ENCODE results near the gene TRMT112. TPM values are rescaled to one million over a fixed set of nuclear protein-coding genes. Genes with fewer than 3 reads are reported as not detected.

The TRMT112 gene
- total RNA-seq (2014; rRNA removed; shearing (Covaris generic)) (322 and 414 TPM in 2 replicates), total RNA-seq (2022) (198 and 205 TPM in 2 replicates), Bru-seq, nascent RNA (percentile 95 among the genes with signal in this experiment), BruChase-seq, experiment 1, labeled RNA remaining after a 6-hour chase (percentile 99 among the genes with signal in this experiment), BruChase-seq, experiment 2, labeled RNA remaining after a 2-hour chase (percentile 97 among the genes with signal in this experiment)
- long read RNA-seq, transcript TRMT112-206 (4 exons, 1,106 nt) = major isoform, 162 of 171 reads
- long read RNA-seq, partial matches to known transcripts = 2 of 171 reads
- long read RNA-seq, other reads (novel, unspliced or antisense) = 0 of 171 reads

GRCh38 chr11:64317325-64317960 lies at the start of gene TRMT112:
TRMT112 (minus strand) TSS chr11:64317559; CDS start chr11:64317526, 33 bp downstream.
- peak; percentile 99 for DNase-seq (ENCODE audit: low spot score)
- TF ChIP-seq CTCF (conservative IDR thresholded peaks at IDR 0.05; ENCODE audit: low read length) = no peak
- no peak for TF ChIP-seq EZH2phosphoT487 (IDR thresholded peaks at IDR 0.05; ENCODE audit: borderline replicate concordance, low read depth, low read length)
- POLR2A ChIA-PET = interaction anchor here (0.6 to 2.3 kb wide), 23 partner anchors 10 to 684 kb away, joined by 3 to 22 read pairs (median 4); partner anchors contain the start of genes BAD, CCDC88B, ESRRA and FERMT3
- Histone ChIP-seq H3K36me3 (ENCODE audit: insufficient read depth, low read length) (peaks cover 76% of the 10 kb centered on the region), H3K4me3 (ENCODE audit: low read depth, low read length, poor library complexity, severe bottlenecking) (peak within 1 kb of the TSS; percentile 83), H3K4me2 (ENCODE audit: low read length) (peak within 1 kb of the TSS; percentile 79), H3K9me2 (ENCODE audit: insufficient read depth, low read length) (no peaks in the 10 kb centered on the region), H3K4me1 (ENCODE audit: insufficient read depth, low read length, poor library complexity, severe bottlenecking) (peaks cover 29% of the 10 kb centered on the region), H4K20me1 (ENCODE audit: insufficient read depth, low read length) (no peaks in the 10 kb centered on the region), H3K27ac (ENCODE audit: low read depth, low read length, poor library complexity, severe bottlenecking) (peak within 1 kb of the TSS; percentile 88), H3K79me2 (ENCODE audit: insufficient read depth, low read depth, low read length) (peaks cover 17% of the 10 kb centered on the region; the same call in 1 of the 2 replicates), H2AFZ (ENCODE audit: low read length) (peak within 1 kb of the TSS; percentile 57; the same call in 1 of the 2 replicates), H3K9me3 (ENCODE audit: low read length) (no peaks in the 10 kb centered on the region)
- BruUV-seq (replicated peaks) = no TSS peak
- intact Hi-C loops (cut with micrococcal nuclease; ENCODE audit: unreplicated experiment) = loop anchor here (1.0 kb wide), 3 partner anchors 12 to 38 kb away; partner anchors contain the start of gene ESRRA
- CTCF ChIA-PET (ENCODE audit: unreplicated experiment) = interaction anchor here (0.6 to 2.1 kb wide), 16 partner anchors 9 to 458 kb away, joined by 3 to 33 read pairs (median 4); partner anchors contain the start of genes ESRRA and FERMT3

GRCh38 chr11:64366751-64367150 lies 49.4 kb upstream of the TRMT112 start:
- peaks cover 52% of the 10 kb centered on the region for H3K36me3 ChIP-seq (ENCODE audit: insufficient read depth, low read length)
- BruUV-seq (replicated peaks) = no TSS peak
- H3K9me3 ChIP-seq (ENCODE audit: low read length) = no peaks in the 10 kb centered on the region
- no peak overlapping the region for H3K4me2 ChIP-seq (ENCODE audit: low read length)
- no peak overlapping the region for H3K4me3 ChIP-seq (ENCODE audit: low read depth, low read length, poor library complexity, severe bottlenecking)
- ChIA-PET POLR2A (no interaction called here), CTCF (ENCODE audit: unreplicated experiment) (no interaction called here)
- TF ChIP-seq EZH2phosphoT487 (IDR thresholded peaks at IDR 0.05; ENCODE audit: borderline replicate concordance, low read depth, low read length) = no peak
- no peak for TF ChIP-seq CTCF (conservative IDR thresholded peaks at IDR 0.05; ENCODE audit: low read length)
- DNase-seq (ENCODE audit: low spot score) = no peak
- H4K20me1 ChIP-seq (ENCODE audit: insufficient read depth, low read length) = no peaks in the 10 kb centered on the region
- H3K4me1 ChIP-seq (ENCODE audit: insufficient read depth, low read length, poor library complexity, severe bottlenecking) = peaks cover 6% of the 10 kb centered on the region
- intact Hi-C loops (cut with micrococcal nuclease; ENCODE audit: unreplicated experiment) = no loop called here
- H3K79me2 ChIP-seq (ENCODE audit: insufficient read depth, low read depth, low read length) = no peaks in the 10 kb centered on the region
- no peaks in the 10 kb centered on the region for H3K9me2 ChIP-seq (ENCODE audit: insufficient read depth, low read length)
- no peak overlapping the region for H3K27ac ChIP-seq (ENCODE audit: low read depth, low read length, poor library complexity, severe bottlenecking)
- no peak overlapping the region for H2AFZ ChIP-seq (ENCODE audit: low read length)

All from OCI-LY7 (cell line).